Smooth muscle cell (in vitro differentiated cells): ENCODE results near the gene LAG3. TPM values are rescaled to one million over a fixed set of nuclear protein-coding genes. Genes with fewer than 3 reads are reported as not detected.

Source experiments
- DNase-seq: peaks from one replicate; lab custom pipeline; 2025; ENCODE audit not compliant: unreplicated experiment; lab: John Stamatoyannopoulos, UW
- H2AFZ ChIP-seq: fragments of 200-600 bp; sonication (generic); 2 replicates; pipeline ENCODE4 v1.6.0; 2016; ENCODE audit warnings: antibody characterized with exemption, low read depth, mild to moderate bottlenecking
- H3F3A ChIP-seq: fragments of 200-600 bp; sonication (generic); 2 replicates; pipeline ENCODE4 v1.6.0; 2017; ENCODE audit warnings: antibody characterized with exemption, low read depth
- H3K27ac ChIP-seq: fragments of 200-600 bp; sonication (generic); 2 replicates; pipeline ENCODE4 v1.5.1; 2016; ENCODE audit warnings: low read depth, mild to moderate bottlenecking
- H3K27me3 ChIP-seq: fragments of 200-600 bp; sonication (generic); 2 replicates; pipeline ENCODE4 v1.6.1; 2016; ENCODE audit warnings: low read depth, mild to moderate bottlenecking
- H3K36me3 ChIP-seq: fragments of 200-600 bp; sonication (generic); 2 replicates; pipeline ENCODE4 v1.5.1; 2016; ENCODE audit warnings: low read depth
- H3K4me1 ChIP-seq: fragments of 200-600 bp; sonication (generic); 2 replicates; pipeline ENCODE4 v1.5.1; 2016; ENCODE audit warnings: low read depth
- H3K4me2 ChIP-seq: fragments of 200-600 bp; sonication (generic); 2 replicates; pipeline ENCODE4 v1.6.0; 2016; ENCODE audit warnings: mild to moderate bottlenecking
- H3K4me3 ChIP-seq: fragments of 200-600 bp; sonication (generic); 2 replicates; pipeline ENCODE4 v1.5.1; 2016; ENCODE audit warnings: mild to moderate bottlenecking
- H3K79me2 ChIP-seq: fragments of 200-600 bp; sonication (generic); 2 replicates; pipeline ENCODE4 v1.6.0; 2016; ENCODE audit warnings: low read depth, mild to moderate bottlenecking
- H3K9ac ChIP-seq: fragments of 200-600 bp; sonication (generic); 2 replicates; pipeline ENCODE4 v1.6.0; 2016; ENCODE audit warnings: low read depth
- H3K9me3 ChIP-seq: fragments of 200-600 bp; sonication (generic); replicated peaks from 2 replicates; pipeline ENCODE4 v1.5.1; 2016; ENCODE audit warnings: low read depth
- H4K20me1 ChIP-seq: fragments of 200-600 bp; sonication (generic); 2 replicates; pipeline ENCODE4 v1.6.0; 2016; ENCODE audit warnings: low read depth
- CTCF ChIP-seq: fragments of 200-600 bp; sonication (generic); IDR thresholded peaks from 2 replicates; pipeline ENCODE4 v1.5.1; 2017; ENCODE audit warnings: borderline replicate concordance, mild to moderate bottlenecking, antibody characterized with exemption; ENCODE audit not compliant: insufficient read depth, poor library complexity, severe bottlenecking
- WGBS: methylation state at CpG from one replicate; pipeline ENCODE4 v1.1.7; 2016; ENCODE audit warnings: low lambda C conversion rate; 5-methylcytosine and 5-hydroxymethylcytosine counted together
- polyA plus RNA-seq: library from polyadenylated mRNA; unstranded; fragments of >200 nt; fragmentation: Nextera tagmentation; extraction: Ambion mirVana; gene quantifications from 2 replicates; pipeline ENCODE4 v1.2.1, GENCODE V29; 2016
- total RNA-seq: library from RNA; depleted of rRNA; stranded (reverse); fragments of >200 nt; gene quantifications from 2 replicates; pipeline ENCODE4 v1.2.3, GENCODE V29; 2014

LAG3 gene
- total and polyA plus RNA-seq, 2 experiments from 2014 or later, result 0.18 to 1.7 TPM

- no peak for DNase-seq
- Histone ChIP-seq H3F3A (no peaks in the 10 kb centered on the region), H3K9me3 (no peaks in the 10 kb centered on the region), H3K27ac (no peak overlapping the region), H3K79me2 (no peaks in the 10 kb centered on the region), H4K20me1 (peaks cover 6% of the 10 kb centered on the region), H3K4me3 (no peak overlapping the region), H3K36me3 (no peaks in the 10 kb centered on the region), H3K4me1 (peaks cover 34% of the 10 kb centered on the region), H3K9ac (no peak overlapping the region), H3K4me2 (peak overlapping the region; percentile 81), H3K27me3 (peaks cover 5% of the 10 kb centered on the region), H2AFZ (no peak overlapping the region)
- WGBS, result 54% methylated on average over 7 of the region's 7 CpGs
- TF ChIP-seq CTCF, result no peak
Measured at GRCh38 chr12:6822426-6823135, 50.3 kb downstream of the LAG3 start.

- H3K27ac ChIP-seq, result no peak overlapping the region
- H4K20me1 ChIP-seq, result peaks cover 6% of the 10 kb centered on the region
- peaks cover 5% of the 10 kb centered on the region for H3K79me2 ChIP-seq
- H3K36me3 ChIP-seq, result no peaks in the 10 kb centered on the region
- TF ChIP-seq CTCF, result no peak
- no peak overlapping the region for H3K4me3 ChIP-seq
- peaks cover 5% of the 10 kb centered on the region for H3K27me3 ChIP-seq
- no peaks in the 10 kb centered on the region for H3F3A ChIP-seq
- WGBS, result 76% methylated on average over 12 of the region's 12 CpGs
- H3K4me1 ChIP-seq, result peaks cover 34% of the 10 kb centered on the region
- H3K9ac ChIP-seq, result no peak overlapping the region
- no peak overlapping the region for H2AFZ ChIP-seq
- H3K4me2 ChIP-seq, result no peak overlapping the region
- DNase-seq, result no peak
- no peaks in the 10 kb centered on the region for H3K9me3 ChIP-seq
Measured at GRCh38 chr12:6823182-6824084, 51.1 kb downstream of the LAG3 start.

DNA sequence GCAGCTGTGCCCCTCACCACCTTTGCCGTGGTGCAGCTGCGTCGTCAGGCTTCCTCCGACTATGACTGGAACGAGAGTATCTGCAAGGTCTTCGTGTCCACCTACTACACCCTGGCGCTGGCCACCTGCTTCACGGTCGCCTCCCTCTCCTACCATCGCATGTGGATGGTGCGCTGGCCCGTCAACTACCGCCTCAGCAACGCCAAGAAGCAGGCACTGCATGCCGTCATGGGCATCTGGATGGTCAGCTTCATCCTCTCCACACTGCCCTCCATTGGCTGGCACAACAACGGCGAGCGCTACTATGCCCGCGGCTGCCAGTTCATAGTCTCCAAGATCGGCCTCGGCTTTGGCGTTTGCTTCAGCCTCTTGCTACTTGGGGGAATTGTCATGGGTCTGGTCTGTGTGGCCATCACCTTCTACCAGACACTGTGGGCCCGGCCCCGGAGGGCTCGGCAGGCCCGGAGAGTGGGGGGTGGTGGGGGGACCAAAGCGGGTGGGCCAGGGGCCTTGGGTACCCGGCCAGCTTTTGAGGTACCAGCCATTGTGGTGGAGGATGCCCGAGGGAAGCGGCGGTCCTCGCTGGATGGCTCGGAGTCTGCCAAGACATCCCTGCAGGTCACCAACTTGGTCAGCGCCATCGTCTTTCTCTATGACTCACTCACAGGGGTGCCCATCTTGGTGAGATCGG lies 51.9 kb downstream of the LAG3 start:
- DNase-seq, result no peak
- TF ChIP-seq CTCF, result no peak
- Histone ChIP-seq H3K9me3 (no peaks in the 10 kb centered on the region), H4K20me1 (peaks cover 6% of the 10 kb centered on the region), H3K79me2 (peaks cover 10% of the 10 kb centered on the region), H2AFZ (no peak overlapping the region), H3K27me3 (peaks cover 5% of the 10 kb centered on the region), H3K4me2 (peak overlapping the region; percentile 88), H3K4me3 (no peak overlapping the region), H3K27ac (no peak overlapping the region), H3K9ac (no peak overlapping the region), H3K36me3 (no peaks in the 10 kb centered on the region), H3K4me1 (peaks cover 33% of the 10 kb centered on the region), H3F3A (no peaks in the 10 kb centered on the region)
- 90% methylated on average over 37 of the region's 37 CpGs for WGBS
